NCI-H345 treated with DMSO at 0.1 percent for 48 hours (cell line): ENCODE results near the gene LUZP1.
"Not testable (repeated sequence)": the region's sequence is repeated elsewhere in the genome, so short reads cannot be mapped to it uniquely, and the experiment has no call there.

Source experiments
- DNase-seq: peaks from one replicate; lab custom pipeline; 2025; ENCODE audit not compliant: unreplicated experiment; lab: John Stamatoyannopoulos, UW

The LUZP1 gene

GRCh38 chr1:23168445-23169194 lies at the start of gene LUZP1:
Gene LUZP1 (minus strand): TSS chr1:23168856.
- peak; percentile 32 for DNase-seq

DNA sequence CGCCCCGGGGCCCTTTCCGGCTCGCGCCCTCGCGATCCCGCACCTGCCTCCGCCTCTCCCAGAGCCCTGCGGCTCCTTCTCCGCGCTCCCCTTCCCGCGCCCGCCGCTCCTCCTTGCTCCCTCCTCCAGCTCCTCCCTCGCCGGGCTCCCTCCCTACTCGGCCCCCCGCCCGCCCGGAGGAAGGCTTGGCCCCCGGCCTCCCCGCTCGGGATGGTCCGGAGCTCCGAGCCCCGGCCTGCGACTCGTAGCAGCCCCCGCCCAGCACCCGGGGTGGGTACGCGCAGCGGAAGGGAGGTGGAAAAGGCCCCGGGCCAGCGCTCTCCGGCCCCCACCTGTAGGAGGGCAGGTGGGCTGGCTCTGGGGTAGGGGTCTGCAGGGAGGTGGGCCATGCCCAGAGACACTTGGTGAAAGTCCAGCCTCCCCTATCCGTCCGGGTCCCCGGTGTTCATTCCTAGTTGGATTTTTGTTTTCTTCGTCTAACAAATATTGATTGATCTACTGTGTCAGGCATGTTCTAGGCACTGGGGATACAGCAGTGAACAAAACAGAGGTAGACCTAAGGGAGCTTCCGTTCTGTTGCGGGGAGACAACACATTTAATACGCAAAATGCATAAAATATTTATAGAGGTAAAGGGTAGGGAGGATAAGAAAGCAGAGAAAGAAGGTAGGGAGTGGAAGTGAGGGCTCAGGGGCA lies 48.9 kb upstream of the LUZP1 start, which contains the start of gene HTR1D:
HTR1D (minus strand) TSS at position 82 of the 695 bp plus-strand sequence. CDS start 23,283 bp downstream, outside the sequence.
- no peak for DNase-seq

DNA sequence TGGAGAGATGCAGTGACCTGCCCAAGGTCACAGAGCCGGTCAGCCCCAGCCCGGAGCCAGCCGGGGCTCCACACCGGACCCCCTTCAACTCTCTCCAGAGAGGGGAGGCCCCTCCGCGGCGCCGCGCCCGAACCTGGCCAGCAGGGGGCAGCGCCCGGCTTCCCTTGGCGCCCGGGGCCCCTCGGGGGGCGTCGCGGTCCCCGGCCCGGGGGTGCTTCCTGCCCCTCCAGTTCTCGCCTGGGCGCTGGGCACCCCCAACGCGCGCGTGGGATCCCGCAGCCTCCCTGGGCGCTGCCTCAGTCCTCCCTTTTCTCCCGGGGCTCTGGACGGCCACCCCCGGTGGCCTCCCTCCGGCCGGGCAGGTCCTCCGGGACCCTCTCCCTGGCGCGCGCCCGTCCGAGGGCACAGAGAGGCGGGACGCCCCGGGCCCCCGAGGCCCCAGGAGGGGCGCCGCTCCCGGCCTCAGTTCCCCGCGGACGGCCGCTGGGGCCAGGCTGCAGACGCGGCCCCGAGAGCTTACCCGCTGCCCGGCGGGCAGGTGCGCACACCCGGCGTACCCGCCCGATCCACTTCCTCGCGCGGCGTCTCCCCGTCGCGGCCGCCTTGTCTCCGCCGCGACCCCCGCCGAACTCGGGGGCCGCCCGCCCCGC lies 48.2 kb upstream of the LUZP1 start:
- no peak for DNase-seq

GRCh38 chr1:23215751-23216449 lies 47.2 kb upstream of the LUZP1 start:
- DNase-seq: no peak

DNA sequence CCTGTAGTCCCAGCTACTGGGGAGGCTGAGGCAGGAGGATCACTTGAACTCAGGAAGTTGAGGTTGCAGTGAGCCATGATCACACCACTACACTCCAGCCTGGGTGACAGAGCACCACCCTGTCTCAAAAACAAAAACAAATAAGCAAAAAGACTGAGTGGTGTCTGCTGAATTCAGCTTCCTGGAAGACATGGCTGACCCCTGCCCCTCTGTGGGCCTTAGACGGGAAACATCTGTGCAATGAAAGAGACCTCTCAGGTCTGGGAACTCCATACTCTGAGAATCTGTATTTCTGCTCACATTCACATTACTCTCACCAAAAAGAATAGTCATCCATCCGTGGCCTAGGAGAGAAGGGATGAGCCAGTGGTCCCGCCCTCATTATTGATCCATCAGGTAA lies 46.6 kb upstream of the LUZP1 start:
- no peak for DNase-seq

DNA sequence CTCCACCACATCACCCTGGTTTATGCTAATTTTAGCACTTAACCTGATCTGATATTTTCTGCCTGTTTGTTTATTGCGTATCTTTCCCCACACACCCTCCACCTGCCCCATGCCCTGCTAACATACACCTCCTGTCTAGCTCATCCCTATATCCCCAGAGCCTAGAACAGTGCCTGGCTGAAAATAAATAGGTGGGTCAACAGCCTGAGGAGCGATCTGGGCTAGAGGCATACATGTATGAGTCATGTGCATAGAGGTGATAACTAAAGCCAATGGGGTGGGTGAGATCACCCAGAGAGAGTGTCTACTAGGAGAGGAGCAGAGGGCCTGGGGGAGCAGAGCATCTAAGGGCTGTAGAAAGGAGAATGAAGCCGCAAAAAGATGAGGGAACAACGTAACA lies 46.0 kb upstream of the LUZP1 start:
- no peak for DNase-seq

GRCh38 chr1:23211955-23212354 lies 43.3 kb upstream of the LUZP1 start:
- DNase-seq: no peak

DNA sequence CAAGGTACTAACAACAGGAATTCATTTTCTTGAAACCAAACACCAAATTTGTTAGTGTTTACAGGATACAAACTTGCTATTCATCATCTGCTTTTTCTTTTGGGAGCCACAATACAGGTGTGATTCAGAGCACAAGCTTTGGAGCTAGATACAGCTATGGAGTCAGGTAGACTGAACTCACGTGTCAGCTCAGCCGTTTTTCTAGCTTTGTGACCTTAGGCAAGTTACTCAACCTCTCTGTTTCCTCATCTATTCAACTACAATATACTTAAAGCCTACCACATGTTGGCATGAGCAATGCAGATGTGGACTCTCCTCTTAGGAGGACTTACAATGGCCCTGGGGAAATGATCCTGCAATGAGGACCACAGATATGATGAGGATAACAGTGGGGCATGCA lies 42.3 kb upstream of the LUZP1 start:
- DNase-seq: no peak

- DNase-seq: no peak
Observed at GRCh38 chr1:23210351-23210785, 41.7 kb upstream of the LUZP1 start.

- no peak for DNase-seq
Observed at GRCh38 chr1:23209770-23210169, 41.1 kb upstream of the LUZP1 start.

- no peak for DNase-seq
Observed at GRCh38 chr1:23208527-23208926, 39.9 kb upstream of the LUZP1 start.

- DNase-seq: not testable (repeated sequence)
Observed at GRCh38 chr1:23207733-23208132, 39.1 kb upstream of the LUZP1 start.

GRCh38 chr1:23202263-23202749 lies 33.6 kb upstream of the LUZP1 start:
- peak; percentile 21 for DNase-seq

- no peak for DNase-seq
Observed at GRCh38 chr1:23200883-23201282, 32.2 kb upstream of the LUZP1 start.

DNA sequence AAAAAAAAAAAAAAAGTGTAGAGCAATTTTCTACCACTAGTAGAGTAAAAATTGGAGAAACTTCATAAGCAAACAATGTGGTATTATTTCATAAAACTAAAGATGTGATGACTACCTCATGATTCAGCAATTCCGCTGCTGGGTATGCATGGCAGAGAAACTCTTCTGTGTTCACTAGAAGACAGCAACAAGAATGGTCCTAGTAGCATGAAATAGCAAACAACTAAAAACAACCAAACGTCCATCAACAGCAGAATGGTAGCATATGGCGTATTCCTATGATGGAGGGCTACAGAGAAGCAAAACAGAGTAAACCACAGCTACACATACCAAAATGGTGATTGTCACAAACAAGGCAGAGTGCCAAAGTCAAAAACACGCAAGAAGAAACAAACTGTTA lies 29.7 kb upstream of the LUZP1 start:
- DNase-seq: no peak

- DNase-seq: no peak
Observed at GRCh38 chr1:23196627-23197328, 28.1 kb upstream of the LUZP1 start.

- DNase-seq: no peak
Observed at GRCh38 chr1:23194119-23194984, 25.7 kb upstream of the LUZP1 start.

DNA sequence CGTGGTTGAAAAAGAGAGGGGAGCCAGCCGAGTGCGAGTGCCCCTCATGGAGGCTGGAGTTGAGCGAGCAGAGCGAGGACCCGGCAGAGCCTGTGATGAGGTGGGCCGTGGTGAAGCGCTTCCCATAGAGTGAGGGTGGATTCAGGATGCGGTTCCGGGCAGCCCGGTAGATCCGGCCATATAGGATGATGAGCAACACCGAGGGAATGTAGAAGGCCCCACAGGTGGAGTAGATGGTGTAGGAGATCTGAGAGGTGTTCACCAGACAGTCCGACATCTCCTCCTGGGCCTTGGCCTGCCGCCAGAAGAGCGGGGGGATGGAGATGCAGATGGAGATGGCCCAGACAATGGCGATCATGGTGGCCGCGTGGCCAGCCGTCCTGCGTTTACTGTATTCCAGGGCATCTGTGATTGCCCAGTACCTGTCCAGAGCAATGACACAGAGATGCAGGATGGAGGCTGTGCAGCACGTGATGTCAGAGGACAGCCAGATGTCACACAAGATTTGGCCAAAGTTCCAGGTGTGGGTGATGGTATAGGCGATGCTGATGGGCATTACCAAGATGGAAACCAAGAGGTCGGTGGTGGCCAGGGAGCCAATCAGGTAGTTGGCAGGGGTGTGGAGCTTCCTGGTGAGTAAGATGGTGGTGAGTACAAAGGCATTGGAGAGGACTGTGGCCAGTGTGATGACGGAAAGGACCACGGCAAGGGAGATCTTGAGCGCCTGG lies 24.9 kb upstream of the LUZP1 start:
- DNase-seq: no peak

- DNase-seq: no peak
Observed at GRCh38 chr1:23191199-23191598, 22.5 kb upstream of the LUZP1 start.
